Stimulated activated naive B cell treated with anti-CD40 and anti-IgM and Interleukin-4, amounts not matched to agents 10 μg/mL and 1 μg/mL and 100 μg/mL, for 72 hours (primary cell): ENCODE data around the gene TH.

ENCODE experiments used
- ATAC-seq, 2 donors: fragments of 150-1000 bp; cut with Tn5 transposase; replicated peaks; 2 replicates each; pipeline ENCODE4 v1.10.0; 2021; ENCODE audit warnings: moderate library complexity in 1 of 2
- DNase-seq: peaks from one replicate; pipeline ENCODE4 v3.0.0; 2021
- H3K27ac Mint-ChIP-seq: one replicate; pipeline ENCODE4 v1.8.0; 2022; ENCODE audit warnings: mild to moderate bottlenecking, mixed read lengths
- H3K27me3 Mint-ChIP-seq, 2 donors: one replicate each; pipeline ENCODE4 v1.8.0; 2022; ENCODE audit warnings: mixed read lengths in 2 of 2
- H3K36me3 Mint-ChIP-seq, 2 donors: one replicate each; pipeline ENCODE4 v1.8.0; 2022; ENCODE audit warnings: mixed read lengths in 2 of 2, mild to moderate bottlenecking in 1 of 2
- H3K4me1 Mint-ChIP-seq, 2 donors: one replicate each; pipeline ENCODE4 v1.8.0; 2022; ENCODE audit warnings: mixed read lengths in 2 of 2, mild to moderate bottlenecking in 1 of 2
- H3K4me3 Mint-ChIP-seq, 2 donors: one replicate each; pipeline ENCODE4 v1.8.0; 2022; ENCODE audit warnings: mild to moderate bottlenecking in 2 of 2, mixed read lengths in 2 of 2, moderate library complexity in 1 of 2
- H3K9me3 Mint-ChIP-seq, 2 donors: one replicate each; pipeline ENCODE4 v1.8.0; 2022; ENCODE audit warnings: mixed read lengths in 2 of 2, mild to moderate bottlenecking in 1 of 2

Gene TH

GRCh38 chr11:2203440-2204259 is 32.0 kb upstream of the TH start:
- H3K27me3 Mint-ChIP-seq = peaks cover 13 to 19% of the 10 kb centered on the region in 2 donors
- peak overlapping the region; percentile 47 for H3K27ac Mint-ChIP-seq
- no peak for ATAC-seq
- H3K4me3 Mint-ChIP-seq = no peak overlapping the region
- no peaks in the 10 kb centered on the region for H3K36me3 Mint-ChIP-seq
- peaks cover 3 to 4% of the 10 kb centered on the region in 2 donors for H3K9me3 Mint-ChIP-seq
- DNase-seq = no peak
- H3K4me1 Mint-ChIP-seq = no peaks in the 10 kb centered on the region

- ATAC-seq = no peak
- no peak overlapping the region for H3K27ac Mint-ChIP-seq
- H3K36me3 Mint-ChIP-seq = no peaks in the 10 kb centered on the region
- peaks cover 3 to 4% of the 10 kb centered on the region in 2 donors for H3K9me3 Mint-ChIP-seq
- peaks cover 7 to 17% of the 10 kb centered on the region in 2 donors for H3K27me3 Mint-ChIP-seq
- H3K4me1 Mint-ChIP-seq = peaks cover 0 to 2% of the 10 kb centered on the region in 2 donors
- no peak for DNase-seq
- H3K4me3 Mint-ChIP-seq = no peak overlapping the region
Observed at GRCh38 chr11:2202900-2203439, 31.4 kb upstream of the TH start.

GRCh38 chr11:2202071-2202899 is 30.7 kb upstream of the TH start:
- no peak for DNase-seq
- H3K4me1 Mint-ChIP-seq = peaks cover under 1 to 2% of the 10 kb centered on the region in 2 donors
- H3K4me3 Mint-ChIP-seq = no peak overlapping the region
- peaks cover 3 to 4% of the 10 kb centered on the region in 2 donors for H3K9me3 Mint-ChIP-seq
- no peak overlapping the region for H3K27ac Mint-ChIP-seq
- no peaks in the 10 kb centered on the region for H3K36me3 Mint-ChIP-seq
- ATAC-seq = no peak
- H3K27me3 Mint-ChIP-seq = peaks cover under 1 to 13% of the 10 kb centered on the region in 2 donors

GRCh38 chr11:2201542-2201941 is 29.9 kb upstream of the TH start:
- ATAC-seq (no peak), DNase-seq (no peak)
- H3K27ac Mint-ChIP-seq = no peak overlapping the region
- no peak overlapping the region for H3K4me3 Mint-ChIP-seq
- peaks cover 7% of the 10 kb centered on the region in 2 donors for H3K4me1 Mint-ChIP-seq
- H3K9me3 Mint-ChIP-seq = peaks cover 3 to 4% of the 10 kb centered on the region in 2 donors
- H3K36me3 Mint-ChIP-seq = no peaks in the 10 kb centered on the region
- H3K27me3 Mint-ChIP-seq = peaks cover 8 to 15% of the 10 kb centered on the region in 2 donors

- H3K36me3 Mint-ChIP-seq = no peaks in the 10 kb centered on the region
- peaks cover 13 to 20% of the 10 kb centered on the region in 2 donors for H3K27me3 Mint-ChIP-seq
- DNase-seq (no peak), ATAC-seq (no peak)
- peaks cover 7 to 11% of the 10 kb centered on the region in 2 donors for H3K4me1 Mint-ChIP-seq
- H3K4me3 Mint-ChIP-seq = no peak overlapping the region
- H3K9me3 Mint-ChIP-seq = peaks cover 3 to 4% of the 10 kb centered on the region in 2 donors
- H3K27ac Mint-ChIP-seq = no peak overlapping the region
Observed at GRCh38 chr11:2200957-2201519, 29.4 kb upstream of the TH start.

- ATAC-seq (no peak), DNase-seq (no peak)
- Mint-ChIP-seq H3K4me3 (no peak overlapping the region), H3K27ac (no peak overlapping the region), H3K9me3 (peaks cover 3 to 4% of the 10 kb centered on the region in 2 donors), H3K36me3 (no peaks in the 10 kb centered on the region), H3K4me1 (peaks cover 7 to 11% of the 10 kb centered on the region in 2 donors), H3K27me3 (peaks cover 17 to 25% of the 10 kb centered on the region in 2 donors)
Observed at GRCh38 chr11:2200536-2200935, 28.9 kb upstream of the TH start.

GRCh38 chr11:2199466-2200341 is 28.1 kb upstream of the TH start:
- H3K27me3 Mint-ChIP-seq = peaks cover 20 to 30% of the 10 kb centered on the region in 2 donors
- no peak for ATAC-seq
- H3K9me3 Mint-ChIP-seq = peaks cover 3 to 4% of the 10 kb centered on the region in 2 donors

GRCh38 chr11:2198621-2199365 is 27.2 kb upstream of the TH start:
- Mint-ChIP-seq H3K4me3 (no peak overlapping the region), H3K36me3 (no peaks in the 10 kb centered on the region), H3K27ac (no peak overlapping the region), H3K9me3 (peaks cover 3 to 4% of the 10 kb centered on the region in 2 donors), H3K27me3 (peaks cover 21 to 32% of the 10 kb centered on the region in 2 donors), H3K4me1 (peaks cover 12 to 13% of the 10 kb centered on the region in 2 donors)
- ATAC-seq = no peak
- no peak for DNase-seq

More at GRCh38 chr11:2199466-2200341, 28.1 kb upstream of the TH start:
- no peak for DNase-seq
- Mint-ChIP-seq H3K36me3 (no peaks in the 10 kb centered on the region), H3K4me1 (peaks cover 10 to 13% of the 10 kb centered on the region in 2 donors), H3K4me3 (no peak overlapping the region), H3K27ac (no peak overlapping the region)

GRCh38 chr11:2197771-2198520 is 26.3 kb upstream of the TH start:
- Mint-ChIP-seq H3K27me3 (peaks cover 21 to 32% of the 10 kb centered on the region in 2 donors), H3K4me3 (no peak overlapping the region), H3K9me3 (peaks cover 3 to 4% of the 10 kb centered on the region in 2 donors), H3K36me3 (no peaks in the 10 kb centered on the region), H3K27ac (no peak overlapping the region), H3K4me1 (peaks cover 12 to 13% of the 10 kb centered on the region in 2 donors)
- ATAC-seq (no peak), DNase-seq (no peak)

GRCh38 chr11:2196970-2197770 is 25.6 kb upstream of the TH start:
- Mint-ChIP-seq H3K4me1 (peaks cover 12 to 13% of the 10 kb centered on the region in 2 donors), H3K36me3 (no peaks in the 10 kb centered on the region), H3K9me3 (peaks cover 3 to 4% of the 10 kb centered on the region in 2 donors), H3K4me3 (no peak overlapping the region), H3K27me3 (peaks cover 21 to 32% of the 10 kb centered on the region in 2 donors), H3K27ac (no peak overlapping the region)
- ATAC-seq (peak; percentile 93 to 94), DNase-seq (peak; percentile 67)

- peaks cover 16 to 18% of the 10 kb centered on the region in 2 donors for H3K4me1 Mint-ChIP-seq
- no peak overlapping the region for H3K4me3 Mint-ChIP-seq
- H3K27ac Mint-ChIP-seq = no peak overlapping the region
- peaks cover 24 to 36% of the 10 kb centered on the region in 2 donors for H3K27me3 Mint-ChIP-seq
- no peak for ATAC-seq
- no peaks in the 10 kb centered on the region for H3K36me3 Mint-ChIP-seq
- H3K9me3 Mint-ChIP-seq = peaks cover 0 to 1% of the 10 kb centered on the region in 2 donors
- DNase-seq = no peak
Observed at GRCh38 chr11:2195756-2196088, 24.1 kb upstream of the TH start.
